Gastroesophageal sphincter (tissue), 4 donors: ENCODE results near the gene GJC1. TPM values are rescaled to one million over a fixed set of nuclear protein-coding genes. Genes with fewer than 3 reads are reported as not detected.

Experiments
- ATAC-seq: fragments of 150-250 bp; one replicate; pipeline ENCODE4 v1.9.1; 2016; ENCODE audit warnings: mild to moderate bottlenecking, moderate library complexity
- H3K27ac ChIP-seq, 4 donors: fragments of 200-600 bp; sonication (generic) in 3 of 4; 1 replicate in 3 of 4; 2 replicates in 1 of 4; pipeline ENCODE4 v1.5.1; 2016 to 2019
- H3K27me3 ChIP-seq: fragments of 200-600 bp; sonication (generic); one replicate; pipeline ENCODE4 v1.5.1; 2019
- H3K36me3 ChIP-seq, 2 donors: fragments of 200-600 bp; sonication (generic); one replicate each; pipeline ENCODE4 v1.5.1; 2019; ENCODE audit warnings: control low read depth in 1 of 2
- H3K4me1 ChIP-seq, 3 donors: fragments of 200-600 bp; sonication (generic); 1 replicate in 2 of 3; 2 replicates in 1 of 3; pipeline ENCODE4 v1.5.1; 2016 to 2019; ENCODE audit warnings: control low read depth in 2 of 3
- H3K4me3 ChIP-seq, 2 donors: fragments of 200-600 bp; sonication (generic); one replicate each; pipeline ENCODE4 v1.5.1; 2019; ENCODE audit warnings: mild to moderate bottlenecking in 1 of 2, moderate library complexity in 1 of 2
- H3K9me3 ChIP-seq, 3 donors: fragments of 200-600 bp; sonication (generic); one replicate each; pipeline ENCODE4 v1.5.1; 2017 to 2019; ENCODE audit warnings: control low read depth in 2 of 3
- EP300 ChIP-seq: sonication (generic); formaldehyde crosslinking; IDR thresholded peaks from one replicate; pipeline ENCODE4 v1.6.1; 2017; ENCODE audit warnings: antibody characterized with exemption, mild to moderate bottlenecking
- POLR2A ChIP-seq, 2 donors: fragments of 450-650 bp; IDR thresholded peaks; one replicate each; pipeline ENCODE4 v1.6.1; 2017; ENCODE audit warnings: antibody characterized with exemption in 2 of 2, mild to moderate bottlenecking in 2 of 2, moderate library complexity in 1 of 2
- POLR2AphosphoS5 ChIP-seq: sonication (generic); formaldehyde crosslinking; IDR thresholded peaks from one replicate; pipeline ENCODE4 v1.6.1; 2017; ENCODE audit warnings: antibody characterized with exemption
- WGBS, 2 donors: methylation state at CpG; one replicate each; pipeline ENCODE4 v1.1.5; 2018; ENCODE audit warnings: low coverage in 1 of 2; 5-methylcytosine and 5-hydroxymethylcytosine counted together
- total RNA-seq, 4 donors: library from RNA; depleted of rRNA; stranded (reverse); fragments of >200 nt; gene quantifications; one replicate each; pipeline ENCODE4 v1.1.0, GENCODE V29; 2016
- TF ChIP-seq, protein P1 (sequence below), 4 experiments: fragments of 200-600 bp in 2 of 4; fragments of 450-650 bp in 2 of 4; sonication (generic) in 1 of 4; IDR thresholded peaks; one replicate each; pipeline ENCODE4 v1.5.1; 2017 to 2019; ENCODE audit warnings: antibody characterized with exemption in 4 of 4, mild to moderate bottlenecking in 2 of 4, moderate library complexity in 2 of 4

Gene GJC1
- total RNA-seq, 4 donors from 2014 or later: 28.2 to 78.3 (median 44.5) TPM

GRCh38 chr17:44840274-44840673, 10.2 kb upstream of the GJC1 start:
- TF ChIP-seq EP300 (no peak), POLR2A (IDR thresholded peaks at IDR 0.05) (no peak), POLR2AphosphoS5 (no peak)
- TF ChIP-seq, protein P1, sequence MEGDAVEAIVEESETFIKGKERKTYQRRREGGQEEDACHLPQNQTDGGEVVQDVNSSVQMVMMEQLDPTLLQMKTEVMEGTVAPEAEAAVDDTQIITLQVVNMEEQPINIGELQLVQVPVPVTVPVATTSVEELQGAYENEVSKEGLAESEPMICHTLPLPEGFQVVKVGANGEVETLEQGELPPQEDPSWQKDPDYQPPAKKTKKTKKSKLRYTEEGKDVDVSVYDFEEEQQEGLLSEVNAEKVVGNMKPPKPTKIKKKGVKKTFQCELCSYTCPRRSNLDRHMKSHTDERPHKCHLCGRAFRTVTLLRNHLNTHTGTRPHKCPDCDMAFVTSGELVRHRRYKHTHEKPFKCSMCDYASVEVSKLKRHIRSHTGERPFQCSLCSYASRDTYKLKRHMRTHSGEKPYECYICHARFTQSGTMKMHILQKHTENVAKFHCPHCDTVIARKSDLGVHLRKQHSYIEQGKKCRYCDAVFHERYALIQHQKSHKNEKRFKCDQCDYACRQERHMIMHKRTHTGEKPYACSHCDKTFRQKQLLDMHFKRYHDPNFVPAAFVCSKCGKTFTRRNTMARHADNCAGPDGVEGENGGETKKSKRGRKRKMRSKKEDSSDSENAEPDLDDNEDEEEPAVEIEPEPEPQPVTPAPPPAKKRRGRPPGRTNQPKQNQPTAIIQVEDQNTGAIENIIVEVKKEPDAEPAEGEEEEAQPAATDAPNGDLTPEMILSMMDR (IDR thresholded peaks at IDR 0.05): no peak
- no peaks in the 10 kb centered on the region for H3K27me3 ChIP-seq
- H3K4me1 ChIP-seq: peaks cover 0 to 21% (median 0%) of the 10 kb centered on the region in 3 donors
- H3K9me3 ChIP-seq: no peaks in the 10 kb centered on the region
- no peak overlapping the region for H3K27ac ChIP-seq
- H3K36me3 ChIP-seq: no peaks in the 10 kb centered on the region
- no peak for ATAC-seq
- 80 to 85% methylated on average over 1 to 4 of the region's 4 CpGs for WGBS, 2 donors
- H3K4me3 ChIP-seq: no peak overlapping the region

GRCh38 chr17:44837196-44837595, 7.1 kb upstream of the GJC1 start:
- no peak for TF ChIP-seq EP300
- no peak for TF ChIP-seq POLR2AphosphoS5
- TF ChIP-seq, protein P1 (IDR thresholded peaks at IDR 0.05): no peak
- no peak for TF ChIP-seq POLR2A (IDR thresholded peaks at IDR 0.05)
- Histone ChIP-seq H3K27ac (no peak overlapping the region), H3K27me3 (no peaks in the 10 kb centered on the region), H3K4me3 (no peak overlapping the region), H3K36me3 (no peaks in the 10 kb centered on the region), H3K9me3 (no peaks in the 10 kb centered on the region), H3K4me1 (peaks cover 0 to under 1% (median 0%) of the 10 kb centered on the region in 3 donors)
- WGBS, 2 donors: 73% methylated on average over 2 of the region's 2 CpGs; no CpG with 5 or more reads in 1 of the 2 donors
- ATAC-seq: no peak

- Histone ChIP-seq H3K4me3 (no peak overlapping the region), H3K4me1 (peaks cover 0 to 34% (median 4%) of the 10 kb centered on the region in 3 donors), H3K36me3 (no peaks in the 10 kb centered on the region), H3K27ac (no peak overlapping the region), H3K9me3 (no peaks in the 10 kb centered on the region), H3K27me3 (peaks cover 31% of the 10 kb centered on the region)
- TF ChIP-seq POLR2AphosphoS5: no peak
- TF ChIP-seq EP300: no peak
- no peak for TF ChIP-seq POLR2A (IDR thresholded peaks at IDR 0.05)
- WGBS, 2 donors: 72 to 75% methylated on average over 5 of the region's 5 CpGs
- ATAC-seq: no peak
Observed at GRCh38 chr17:44832805-44833204, 2.7 kb upstream of the GJC1 start.

DNA sequence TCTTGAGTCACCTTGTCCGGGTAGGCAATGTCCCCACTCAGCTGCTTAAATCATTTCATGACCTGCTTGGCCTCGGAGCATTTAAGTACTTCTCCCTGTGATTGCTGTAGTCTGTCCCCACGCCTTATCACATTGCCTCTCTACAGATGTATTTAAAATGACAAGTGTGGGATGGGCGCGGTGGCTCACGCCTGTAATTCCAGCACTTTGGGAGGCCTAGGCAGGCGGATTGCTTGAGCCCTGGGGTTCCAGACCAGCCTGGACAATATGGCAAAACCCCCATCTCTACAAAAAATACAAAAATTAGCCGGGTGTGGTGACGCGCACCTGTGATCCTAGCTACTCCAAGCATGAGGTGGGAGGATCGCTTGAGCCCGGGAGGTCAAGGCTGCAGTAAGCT, 1.3 kb upstream of the GJC1 start:
- peaks cover 37% of the 10 kb centered on the region for H3K27me3 ChIP-seq
- no peaks in the 10 kb centered on the region for H3K9me3 ChIP-seq
- WGBS, 2 donors: 84 to 96% methylated on average over 7 to 12 of the region's 12 CpGs
- H3K4me3 ChIP-seq: no peak overlapping the region
- H3K27ac ChIP-seq: no peak overlapping the region
- no peak for ATAC-seq
- no peak for TF ChIP-seq EP300
- no peak for TF ChIP-seq POLR2AphosphoS5
- no peak for TF ChIP-seq POLR2A (IDR thresholded peaks at IDR 0.05)
- TF ChIP-seq, protein P1 (IDR thresholded peaks at IDR 0.05): no peak
- peaks cover 0 to 47% (median 4%) of the 10 kb centered on the region in 3 donors for H3K4me1 ChIP-seq
- no peaks in the 10 kb centered on the region for H3K36me3 ChIP-seq

- H3K9me3 ChIP-seq: no peaks in the 10 kb centered on the region
- 15 to 65% methylated on average over 3 to 14 of the region's 58 CpGs for WGBS, 2 donors
- peak overlapping the region; percentile 75 to 98 (median 94) for H3K27ac ChIP-seq
- peak overlapping the region; percentile 78 to 86 for H3K4me3 ChIP-seq
- TF ChIP-seq EP300 (no peak), POLR2AphosphoS5 (no peak), POLR2A (IDR thresholded peaks at IDR 0.05) (peak in 1 of 2 donors; percentile 7)
- TF ChIP-seq, protein P1 (IDR thresholded peaks at IDR 0.05): no peak
- H3K27me3 ChIP-seq: peaks cover 44% of the 10 kb centered on the region
- H3K4me1 ChIP-seq: peaks cover 0 to 54% (median 4%) of the 10 kb centered on the region in 3 donors
- H3K36me3 ChIP-seq: no peaks in the 10 kb centered on the region
- ATAC-seq: peak; percentile 57
Observed at GRCh38 chr17:44830359-44831288, 537 bp upstream of the GJC1 start.
